IPS-NIHi7 (cell line): Measurements from ENCODE around the gene ACTR1B.
"Not testable (repeated sequence)": the region's sequence is repeated elsewhere in the genome, so short reads cannot be mapped to it uniquely, and the experiment has no call there.

Source experiments
- DNase-seq: peaks from one replicate; pipeline ENCODE4 v3.0.0; 2012; ENCODE audit warnings: mixed read lengths; ENCODE audit errors: extremely low spot score

The ACTR1B gene

GRCh38 chr2:97663962-97664635 is at the start of gene ACTR1B:
ACTR1B (minus strand) TSS chr2:97664044; CDS start chr2:97663890, 154 bp downstream.
- DNase-seq = peak; percentile 97

DNA sequence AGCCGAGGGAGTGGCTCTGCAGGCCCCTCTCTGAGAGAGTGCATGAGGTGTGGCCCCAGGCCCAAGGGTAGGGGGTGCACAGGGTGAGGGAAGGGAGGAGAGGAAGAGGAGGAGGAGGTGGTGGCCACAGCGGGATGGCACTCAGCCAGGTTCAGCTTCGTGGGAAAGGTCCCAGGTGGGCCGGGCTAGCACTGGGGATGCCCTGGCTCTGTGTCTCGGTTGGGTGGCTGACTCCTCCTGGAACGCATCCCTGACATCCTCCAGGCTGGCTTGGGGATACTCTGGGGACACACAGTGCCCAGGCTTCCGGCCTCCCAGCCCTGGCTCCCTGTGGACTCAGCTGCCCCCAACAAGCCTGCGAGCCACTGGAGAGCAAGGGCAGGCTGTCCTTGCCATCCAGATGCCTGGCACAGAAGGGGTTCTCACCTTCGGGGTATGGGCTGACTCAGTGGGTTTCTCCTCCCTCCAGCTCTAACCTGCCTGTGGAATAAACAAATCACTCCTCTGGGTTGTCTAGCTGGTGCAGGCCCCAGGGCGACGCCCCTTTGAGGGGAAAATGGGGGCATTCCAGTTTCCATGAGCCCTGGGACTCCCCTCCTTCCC is 49.0 kb upstream of the ACTR1B start:
- DNase-seq = no peak

DNA sequence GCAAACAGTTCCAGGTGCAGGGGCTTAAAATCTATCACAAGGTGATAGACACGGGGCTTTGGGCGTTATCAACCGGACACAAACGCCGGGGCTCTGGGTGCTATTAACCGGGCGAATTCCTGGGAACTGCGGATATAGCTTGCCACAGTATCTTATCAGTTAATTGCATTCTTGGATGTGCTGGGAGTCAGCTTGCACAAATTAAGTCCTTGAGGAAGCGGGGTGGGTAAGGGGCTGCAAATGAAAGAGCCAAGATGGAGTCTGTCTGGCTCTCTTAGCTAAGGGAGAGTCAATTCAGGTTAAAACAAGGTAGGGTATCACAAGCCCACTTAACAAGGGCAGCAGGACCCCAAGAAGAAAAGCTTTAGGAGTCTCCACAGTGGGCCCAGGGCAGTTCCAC is 48.3 kb upstream of the ACTR1B start:
- not testable (repeated sequence) for DNase-seq

GRCh38 chr2:97711394-97711711 is 47.5 kb upstream of the ACTR1B start:
- no peak for DNase-seq

- DNase-seq = no peak
These were observed 44.8 kb upstream of the ACTR1B start for GRCh38 chr2:97708608-97709007.

GRCh38 chr2:97708048-97708380 is 44.2 kb upstream of the ACTR1B start:
- DNase-seq = no peak

GRCh38 chr2:97707362-97708047 is 43.7 kb upstream of the ACTR1B start:
- no peak for DNase-seq

DNA sequence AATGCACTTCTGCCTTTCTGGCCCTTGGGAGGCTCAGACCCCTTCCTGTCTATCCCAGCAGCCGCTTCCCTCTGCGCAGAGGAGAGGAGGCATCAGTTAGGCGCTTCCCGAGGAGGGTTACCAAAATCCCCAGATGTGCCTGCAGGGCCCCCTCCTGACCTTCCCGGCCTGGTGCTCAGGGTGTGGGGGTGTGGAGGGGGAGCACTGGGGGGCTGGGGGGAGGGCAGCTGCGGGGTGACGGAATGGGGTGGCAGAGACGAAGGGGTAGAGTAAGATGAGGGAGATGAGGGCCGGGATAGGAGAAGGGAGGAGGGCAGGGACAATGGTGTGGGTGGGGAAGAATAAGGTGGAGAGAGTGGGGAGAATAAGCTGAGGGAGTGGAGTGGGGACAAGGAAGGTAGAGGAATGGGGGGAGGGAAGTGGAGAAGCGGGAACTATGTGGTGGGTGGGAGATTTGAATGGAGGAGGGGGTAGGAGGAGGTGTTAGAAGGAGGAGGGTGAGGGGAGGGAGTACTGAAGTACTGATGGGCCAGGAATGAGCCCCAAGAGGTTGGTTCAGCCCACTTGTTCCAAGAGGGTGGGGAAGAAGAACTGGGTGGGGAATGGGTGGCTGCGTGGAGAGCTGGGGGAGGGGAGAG is 43.0 kb upstream of the ACTR1B start:
- DNase-seq = no peak

- DNase-seq = no peak
These were observed 42.3 kb upstream of the ACTR1B start for GRCh38 chr2:97706112-97706511.

DNA sequence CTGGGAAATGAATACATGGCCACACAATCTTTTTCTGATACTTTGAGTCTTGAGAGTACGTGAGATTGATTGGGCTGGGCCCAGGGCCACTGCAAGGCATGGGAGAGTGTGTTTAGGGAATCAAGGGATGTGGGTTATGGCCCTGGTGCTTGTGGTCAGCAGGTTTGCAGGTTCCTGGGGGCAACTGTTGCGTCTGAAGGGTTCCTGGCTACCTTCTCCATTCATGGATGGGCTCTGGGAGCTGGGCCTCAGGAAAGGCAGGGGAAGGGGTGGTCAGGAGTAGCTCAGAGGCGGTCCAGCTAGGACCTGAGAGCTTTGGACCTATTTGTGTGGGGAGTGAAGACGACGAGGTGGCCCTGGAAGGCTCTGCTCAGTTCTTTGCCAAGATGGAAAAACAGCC is 41.1 kb upstream of the ACTR1B start:
- DNase-seq = no peak

DNA sequence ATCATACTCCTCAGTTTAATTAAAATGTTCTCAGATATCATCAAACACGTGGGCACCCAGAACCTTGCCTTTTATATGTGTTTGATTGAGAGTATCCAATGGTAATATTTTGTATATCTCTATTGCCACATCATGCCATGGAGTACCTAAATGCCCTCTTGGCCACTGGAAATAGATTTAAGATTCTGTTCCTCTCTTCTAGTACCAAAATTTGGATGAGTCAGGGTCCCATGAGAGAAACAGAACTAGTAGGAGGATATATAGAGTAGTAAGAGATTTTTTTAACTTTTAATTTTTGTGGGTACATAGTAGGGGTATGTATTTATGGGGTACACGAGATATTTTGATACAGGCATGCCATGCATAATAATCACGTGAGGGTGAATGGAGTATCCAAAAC is 39.9 kb upstream of the ACTR1B start:
- DNase-seq = no peak

DNA sequence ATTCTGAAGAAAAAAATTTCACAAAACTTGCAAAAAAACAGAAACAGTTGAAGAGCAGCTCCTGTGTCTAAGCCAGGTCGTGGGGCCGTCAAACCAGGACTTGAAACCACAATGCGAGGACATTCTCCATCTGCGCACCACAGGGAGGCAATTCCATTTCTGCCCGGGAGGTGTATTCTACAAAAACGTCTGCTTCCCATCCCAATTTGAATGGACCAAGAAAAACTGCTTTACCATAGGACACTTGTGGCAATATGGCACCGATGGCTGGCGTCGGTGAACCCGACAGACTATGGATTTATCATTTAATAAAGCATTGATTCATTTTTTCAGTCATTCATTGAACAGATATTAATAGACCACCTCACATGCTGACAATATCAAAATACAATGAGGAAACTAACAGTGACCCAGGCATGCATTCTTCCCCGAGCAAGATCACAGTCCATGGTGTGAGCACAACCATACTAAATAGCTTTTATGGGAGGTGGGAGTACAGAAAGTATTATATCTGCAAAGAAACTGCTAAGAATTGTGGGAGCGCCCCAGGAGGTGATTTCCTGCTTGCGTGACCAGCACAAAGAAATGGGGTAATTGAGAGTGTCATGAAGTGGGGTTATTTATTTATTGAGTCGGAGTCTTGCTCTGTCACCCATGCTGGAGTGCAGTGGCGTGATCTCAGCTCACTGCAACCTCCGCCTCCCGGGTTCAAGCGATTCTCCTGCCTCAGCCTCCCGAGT is 39.1 kb upstream of the ACTR1B start:
- no peak for DNase-seq

DNA sequence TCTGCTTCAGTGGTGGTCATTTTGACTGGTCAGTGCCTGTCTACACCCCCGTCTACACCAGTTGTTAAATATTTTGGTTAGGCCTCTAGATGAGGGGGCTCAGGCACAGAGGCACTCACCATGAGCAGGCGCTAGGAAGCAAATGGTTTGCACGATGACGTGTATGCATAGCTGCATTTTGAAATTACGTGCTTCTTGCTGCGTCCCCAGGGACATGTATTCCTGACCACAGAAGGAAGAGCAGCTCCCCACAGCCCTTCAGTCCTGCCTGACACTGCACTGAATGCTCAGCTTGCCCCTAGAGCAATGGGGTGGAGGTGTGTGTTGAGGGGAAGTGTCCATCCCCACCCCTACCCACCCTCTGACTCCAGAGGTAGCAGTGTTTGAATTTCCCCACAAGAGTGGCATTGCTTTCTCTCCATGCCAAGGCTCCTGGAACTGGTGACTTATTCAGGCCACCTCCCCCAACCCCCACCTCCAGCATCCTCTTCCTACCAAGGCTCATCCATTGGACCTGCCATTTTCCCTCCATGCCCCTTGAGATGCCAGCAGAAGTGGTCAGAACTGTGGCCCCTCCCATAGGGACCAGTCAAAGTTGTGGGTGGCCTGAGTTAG is 38.1 kb upstream of the ACTR1B start:
- no peak for DNase-seq

DNA sequence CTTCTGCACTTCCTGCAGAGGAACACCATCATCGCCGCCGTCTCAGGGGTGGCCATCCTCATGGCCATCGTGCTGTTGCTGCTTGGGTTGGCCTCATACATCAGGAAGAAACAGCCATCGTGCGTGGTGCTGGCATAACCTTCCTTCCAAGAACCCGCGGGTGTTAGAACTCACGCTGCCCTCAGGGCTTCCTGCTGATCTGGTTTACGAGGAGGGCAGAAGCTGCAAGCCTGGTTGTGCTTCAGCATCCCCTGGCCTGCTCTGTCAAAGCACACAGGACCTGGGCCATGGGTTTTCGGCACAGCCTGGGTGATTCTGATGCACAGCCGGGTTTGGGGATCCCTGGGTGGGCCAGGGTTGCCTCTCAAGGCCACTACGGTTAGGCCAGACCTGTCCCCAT is 37.3 kb upstream of the ACTR1B start:
- peak; percentile 2 for DNase-seq

DNA sequence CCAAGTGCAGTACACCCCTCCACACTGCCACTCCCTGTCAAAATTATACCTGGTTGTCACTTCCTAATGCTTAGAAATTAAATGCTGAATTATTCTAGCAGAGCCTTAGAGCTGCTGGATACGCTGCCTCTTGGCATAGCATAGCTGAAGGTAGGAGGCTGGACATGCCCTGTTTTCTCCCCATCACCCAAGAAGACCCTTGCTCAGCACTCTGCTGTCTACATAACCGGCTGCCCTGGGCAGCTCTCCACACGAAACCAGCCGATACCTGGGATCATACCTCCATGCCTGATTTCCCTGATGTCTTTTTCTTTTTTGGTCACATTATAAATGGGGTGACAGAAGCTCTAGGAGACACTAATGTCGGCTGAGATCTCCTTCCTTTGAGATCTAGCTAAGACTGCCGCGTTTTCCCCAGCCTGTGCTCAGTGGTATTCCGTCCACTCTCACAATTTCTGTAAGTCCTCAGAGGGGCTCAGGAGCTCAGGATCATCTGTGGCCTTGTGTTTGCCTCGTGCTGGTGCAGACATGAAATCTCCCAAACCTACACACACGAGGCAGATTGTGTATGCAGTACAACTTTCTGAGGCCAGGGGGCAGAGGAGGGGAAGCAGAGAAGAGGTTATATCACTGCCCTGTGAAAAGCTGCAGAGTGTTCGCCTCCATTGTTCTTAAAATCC is 36.1 kb upstream of the ACTR1B start:
- peak; percentile 71 for DNase-seq

GRCh38 chr2:97698530-97698929 is 34.7 kb upstream of the ACTR1B start:
- no peak for DNase-seq

DNA sequence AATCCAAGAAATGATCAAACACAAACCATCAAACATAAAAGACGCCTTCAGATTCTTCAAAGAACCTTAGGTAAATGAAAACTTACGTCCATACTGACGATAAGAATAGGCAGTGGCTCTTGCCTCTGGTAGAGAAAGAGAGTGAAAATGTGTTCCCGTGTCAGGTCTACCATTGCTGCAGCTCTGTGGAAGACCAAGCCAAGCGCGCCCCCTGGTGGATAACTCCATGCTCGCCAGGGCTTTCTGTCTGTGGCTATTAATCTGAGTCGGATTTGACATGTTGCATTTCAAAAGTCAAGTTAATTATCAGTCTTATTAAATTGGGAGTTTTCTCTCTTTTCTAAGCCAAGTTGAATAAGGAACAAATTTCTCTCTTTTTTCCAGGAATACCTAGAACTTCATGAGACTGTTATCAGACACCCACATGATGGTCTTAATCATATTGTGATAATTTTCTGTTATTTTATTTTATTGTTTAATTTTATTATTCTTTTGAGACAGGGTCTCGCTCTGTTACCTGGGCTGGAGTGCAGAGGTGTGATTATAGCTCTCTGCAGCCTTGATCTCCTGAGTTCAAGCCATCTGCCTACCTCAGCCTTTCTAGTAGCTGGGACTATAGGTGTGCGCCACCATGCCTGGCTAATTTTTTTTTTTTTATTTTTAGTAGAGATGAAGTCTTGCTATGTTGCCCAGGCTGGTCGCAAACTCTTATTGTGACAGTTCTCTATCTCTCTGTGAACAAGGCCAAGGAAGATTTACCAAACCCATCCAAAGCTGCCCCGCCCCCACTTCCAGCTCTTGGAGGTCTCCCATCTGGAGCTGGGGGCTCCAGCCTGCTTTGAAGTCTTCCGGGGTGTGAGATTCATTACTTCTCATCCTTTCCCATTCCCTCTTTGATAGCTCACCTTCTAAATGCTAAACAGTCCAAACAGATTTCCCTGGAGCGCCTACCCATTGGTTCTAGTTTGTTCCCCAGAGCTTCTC is 33.7 kb upstream of the ACTR1B start:
- peak; percentile 79 for DNase-seq

DNA sequence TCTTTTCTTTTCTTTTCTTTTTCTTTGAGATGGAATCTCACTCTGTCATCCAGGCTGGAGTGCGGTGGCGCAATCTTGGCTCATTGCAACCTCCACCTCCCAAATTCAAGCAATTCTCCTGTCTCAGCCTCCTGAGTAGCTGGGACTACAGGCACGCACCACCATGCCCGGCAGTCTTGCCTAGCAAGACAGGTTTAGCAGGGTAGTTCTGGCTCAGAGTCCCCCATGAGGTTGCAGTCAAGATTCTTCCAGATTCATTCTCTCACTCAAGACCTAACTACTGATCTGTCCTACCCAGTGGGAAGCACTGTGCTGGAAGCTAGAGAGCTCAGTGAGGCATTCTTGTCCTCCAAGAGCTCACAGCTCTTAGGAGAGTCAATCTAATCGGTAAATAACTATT is 31.9 kb upstream of the ACTR1B start:
- DNase-seq = no peak

DNA sequence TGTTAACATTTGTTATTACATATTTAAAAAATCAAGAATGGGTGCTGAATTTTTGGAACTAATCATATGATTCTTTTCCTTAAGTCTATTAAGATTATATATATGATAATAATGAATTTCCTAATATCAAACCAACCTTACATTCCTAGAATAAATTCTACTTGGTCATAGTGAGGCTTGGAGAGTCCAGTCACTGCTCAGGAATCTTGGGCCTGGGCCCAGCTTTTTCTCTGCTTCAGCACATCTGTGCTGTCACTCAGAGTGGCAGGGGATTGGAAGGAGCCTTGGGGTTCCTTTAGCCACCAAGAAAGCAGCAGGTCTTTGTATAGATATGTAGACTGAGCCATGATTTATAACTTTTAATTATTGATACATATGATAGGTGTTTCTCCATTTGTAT is 29.6 kb upstream of the ACTR1B start:
- DNase-seq = no peak

DNA sequence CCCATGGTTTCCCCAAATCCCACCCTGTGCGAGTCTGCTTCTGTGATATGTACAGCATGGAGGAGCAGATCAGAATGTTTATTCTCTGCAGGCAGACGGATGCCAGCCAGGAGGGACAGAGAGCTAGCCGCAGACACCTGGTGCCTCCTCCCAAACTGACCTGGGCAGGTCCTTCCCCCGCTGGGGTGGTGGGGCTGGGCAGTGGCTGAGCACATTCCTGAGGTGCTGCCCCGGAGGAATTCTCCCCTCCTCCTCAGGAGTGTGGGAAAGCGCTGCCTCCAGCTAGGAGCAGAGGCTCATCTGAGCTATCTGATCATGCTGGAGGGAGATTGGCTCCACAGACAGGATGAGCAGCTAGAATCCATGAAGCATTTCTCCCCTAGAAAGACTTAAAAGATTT is 27.3 kb upstream of the ACTR1B start:
- peak; percentile 65 for DNase-seq
